Erythroblast (primary cell): Measurements from ENCODE around the gene PPME1.

Experiments
- DNase-seq, 2 experiments: peaks; one replicate each; lab custom pipeline; 2025; lab: John Stamatoyannopoulos, UW
- GATA1 ChIP-seq: IDR thresholded peaks from 2 replicates; pipeline ENCODE4 v1.6.1; 2011; ENCODE audit warnings: low read depth, mild to moderate bottlenecking, control low read depth, low read length, moderate library complexity
- POLR2A ChIP-seq: IDR thresholded peaks from 2 replicates; pipeline ENCODE4 v1.6.1; 2011; ENCODE audit warnings: mild to moderate bottlenecking, low read length

PPME1 gene

GRCh38 chr11:74299015-74299414, 127.9 kb downstream of the PPME1 start:
- no peak for DNase-seq
- TF ChIP-seq POLR2A (no peak), GATA1 (no peak)
